ENCODE measurements around the gene ANKIB1.

DNA sequence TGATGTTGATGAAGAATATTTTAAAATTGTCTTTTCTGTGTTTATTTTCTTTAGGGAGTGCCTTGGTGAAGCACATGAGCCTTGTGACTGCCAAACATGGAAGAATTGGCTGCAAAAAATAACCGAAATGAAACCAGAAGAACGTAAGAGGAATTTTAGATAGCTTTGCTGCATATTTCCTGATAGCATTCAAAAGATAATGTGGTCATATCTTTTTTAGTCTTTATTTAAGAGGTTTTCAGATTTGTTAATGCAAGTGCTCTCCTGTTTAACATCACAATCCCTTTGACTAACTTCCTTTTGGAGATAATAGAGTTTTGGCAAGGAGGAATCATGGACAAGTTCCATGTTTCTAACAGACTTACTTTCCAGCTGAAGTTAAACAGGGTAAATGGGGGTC, 116.4 kb downstream of the ANKIB1 start:
- no peak for TF ChIP-seq POLR2A (IDR thresholded peaks at IDR 0.05; ENCODE audit: low read depth, low read length)
- TF ChIP-seq TAF1 (IDR thresholded peaks at IDR 0.05; ENCODE audit: low read depth, low read length) = no peak
- no peak for TF ChIP-seq POLR2AphosphoS5 (IDR thresholded peaks at IDR 0.05; ENCODE audit: low read depth, low read length)

All from GM12891 (cell line).